CD1c-positive myeloid dendritic cell (primary cell): ENCODE results near the gene LMBR1.
"Not testable (repeated sequence)": the region's sequence is repeated elsewhere in the genome, so short reads cannot be mapped to it uniquely, and the experiment has no call there.

Source experiments
- DNase-seq: peaks from one replicate; pipeline ENCODE4 v3.0.0-alpha.2; 2016; ENCODE audit errors: extremely low spot score

The LMBR1 gene

DNA sequence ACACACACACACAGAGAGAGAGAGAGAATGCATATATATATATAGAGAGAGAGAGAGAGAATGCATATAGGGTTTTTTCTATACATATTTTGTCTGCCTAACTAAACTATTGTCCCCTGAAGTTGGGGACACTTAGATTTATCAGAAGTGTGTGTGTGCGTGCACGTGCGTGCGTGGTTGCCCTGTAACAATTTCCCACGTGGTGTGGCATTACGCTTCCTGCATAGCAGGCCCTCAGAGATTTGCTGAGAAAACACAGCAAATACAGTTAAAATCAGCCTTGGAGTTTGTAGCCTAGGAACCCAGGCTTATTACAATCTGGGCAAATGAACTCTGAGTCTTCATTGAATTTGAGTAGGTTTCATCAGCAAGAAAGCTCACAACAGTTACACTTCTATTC is 237.7 kb downstream of the LMBR1 start:
- DNase-seq = no peak

DNA sequence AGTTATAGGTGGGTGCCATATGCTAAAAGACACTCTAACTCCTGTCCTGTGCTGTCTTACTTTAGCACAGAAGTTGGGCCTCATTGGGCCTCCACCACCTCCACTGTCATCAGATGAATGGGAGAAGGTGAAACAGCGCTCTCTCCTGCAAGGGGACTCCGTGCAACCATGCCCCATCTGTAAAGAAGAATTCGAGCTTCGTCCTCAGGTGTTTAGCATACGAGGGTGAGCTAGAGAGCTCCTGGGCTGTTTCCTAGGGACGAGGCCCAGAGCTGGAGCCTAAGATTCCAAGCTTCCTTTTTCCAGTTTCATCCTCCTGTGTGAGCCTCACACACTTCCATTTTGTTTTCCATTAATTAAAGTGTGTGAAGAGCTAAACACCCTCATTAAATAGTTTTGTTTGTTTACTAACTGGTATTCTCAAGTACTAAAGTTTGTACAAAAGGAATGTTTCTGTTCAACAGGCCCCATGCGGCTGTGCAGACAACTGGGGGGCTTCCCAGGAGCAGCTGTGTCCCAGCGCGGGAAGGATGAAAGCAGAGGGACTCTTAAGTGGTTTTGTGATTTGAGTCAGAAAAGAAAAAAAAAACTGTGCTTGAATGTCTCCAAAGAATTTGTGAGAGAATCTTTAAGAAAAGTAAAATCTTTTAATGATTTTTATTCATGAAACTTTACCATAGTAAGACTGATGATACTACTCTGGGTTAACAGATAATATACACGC is 238.3 kb downstream of the LMBR1 start:
- no peak for DNase-seq

DNA sequence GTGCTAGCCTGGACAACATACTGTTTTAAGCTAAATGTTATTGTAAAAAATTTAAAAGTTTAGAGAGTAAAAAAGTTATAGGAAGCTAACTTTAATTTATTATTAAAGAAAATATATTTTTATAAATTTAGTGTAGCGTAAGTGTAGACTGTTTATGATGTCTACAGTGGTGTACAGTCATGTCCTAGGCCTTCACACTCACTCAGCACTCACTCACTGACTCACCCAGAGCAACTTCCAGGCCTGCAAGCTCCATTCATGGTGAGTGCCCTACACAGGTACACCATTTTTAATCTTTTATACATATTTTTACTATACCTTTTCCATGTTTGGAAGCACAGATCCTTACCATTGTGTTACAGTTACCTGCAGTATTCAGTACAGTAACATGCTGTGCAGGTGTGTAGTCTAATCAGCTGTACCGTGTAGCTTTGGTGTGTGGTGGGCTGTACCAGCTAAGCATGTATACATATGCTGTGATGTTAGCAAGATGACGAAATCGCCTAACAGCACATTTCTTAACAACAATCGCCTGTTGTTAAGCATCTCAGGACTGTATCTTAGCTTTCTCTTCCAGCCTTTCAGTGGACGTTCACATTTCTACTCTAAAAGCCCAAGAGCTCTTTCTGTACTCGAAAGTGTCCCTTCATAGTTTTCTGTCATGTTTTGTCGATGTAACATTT is 240.0 kb downstream of the LMBR1 start:
- DNase-seq = no peak

DNA sequence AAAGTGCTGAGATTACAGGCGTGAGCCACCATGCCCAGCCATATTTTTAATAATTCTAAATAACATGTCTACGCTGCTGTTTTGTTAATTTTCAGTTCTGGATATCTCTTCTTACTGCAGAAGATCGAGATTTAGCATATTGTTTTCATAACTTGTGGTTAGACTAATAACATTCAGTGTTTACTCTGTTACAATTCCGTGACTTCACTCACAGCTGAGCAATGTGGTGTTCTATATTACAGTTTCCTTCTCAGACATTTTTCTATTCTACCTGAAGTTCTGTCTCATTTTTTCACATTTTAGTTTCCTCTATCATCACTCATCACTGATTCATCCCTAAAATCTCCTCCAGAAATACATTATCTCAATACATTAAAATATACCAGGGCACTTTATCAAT is 241.5 kb downstream of the LMBR1 start:
- no peak for DNase-seq

DNA sequence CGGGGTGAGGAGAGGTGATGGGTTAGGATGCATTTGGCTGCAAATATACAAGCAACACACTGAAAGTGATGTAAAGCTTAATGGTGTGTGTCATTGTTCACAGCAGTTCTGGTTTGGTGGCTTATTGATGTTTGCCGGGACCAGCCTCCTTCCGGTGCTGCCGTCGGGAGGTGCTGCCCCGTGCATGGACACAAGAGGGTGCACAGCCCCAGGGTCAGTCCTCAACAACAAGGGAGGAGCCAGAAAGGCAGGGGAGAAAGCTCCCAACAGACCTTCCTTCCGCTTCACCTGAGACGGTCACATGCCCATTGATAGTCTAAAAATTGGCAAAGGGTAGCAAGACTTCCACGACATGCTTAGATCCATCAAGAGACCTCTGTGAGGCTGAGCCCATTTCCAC is 242.9 kb downstream of the LMBR1 start:
- no peak for DNase-seq

DNA sequence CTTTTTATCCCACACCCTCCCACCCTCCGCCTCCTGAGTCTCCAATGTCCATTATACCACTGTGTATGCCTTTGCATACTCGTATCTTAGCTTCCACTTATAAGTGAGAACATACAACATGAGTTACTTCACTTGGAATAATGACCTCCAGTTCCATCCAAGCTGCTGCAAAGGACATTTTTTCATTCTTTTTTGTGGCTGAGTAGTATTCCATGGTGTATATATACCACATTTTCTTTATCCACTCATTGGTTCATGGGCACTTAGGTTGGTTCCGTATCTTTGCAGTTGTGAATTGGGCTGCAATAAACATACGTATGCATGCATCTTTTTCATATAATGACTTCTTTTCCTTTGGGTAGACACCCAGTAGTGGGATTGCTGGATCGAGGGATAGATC is 245.7 kb downstream of the LMBR1 start:
- not testable (repeated sequence) for DNase-seq

DNA sequence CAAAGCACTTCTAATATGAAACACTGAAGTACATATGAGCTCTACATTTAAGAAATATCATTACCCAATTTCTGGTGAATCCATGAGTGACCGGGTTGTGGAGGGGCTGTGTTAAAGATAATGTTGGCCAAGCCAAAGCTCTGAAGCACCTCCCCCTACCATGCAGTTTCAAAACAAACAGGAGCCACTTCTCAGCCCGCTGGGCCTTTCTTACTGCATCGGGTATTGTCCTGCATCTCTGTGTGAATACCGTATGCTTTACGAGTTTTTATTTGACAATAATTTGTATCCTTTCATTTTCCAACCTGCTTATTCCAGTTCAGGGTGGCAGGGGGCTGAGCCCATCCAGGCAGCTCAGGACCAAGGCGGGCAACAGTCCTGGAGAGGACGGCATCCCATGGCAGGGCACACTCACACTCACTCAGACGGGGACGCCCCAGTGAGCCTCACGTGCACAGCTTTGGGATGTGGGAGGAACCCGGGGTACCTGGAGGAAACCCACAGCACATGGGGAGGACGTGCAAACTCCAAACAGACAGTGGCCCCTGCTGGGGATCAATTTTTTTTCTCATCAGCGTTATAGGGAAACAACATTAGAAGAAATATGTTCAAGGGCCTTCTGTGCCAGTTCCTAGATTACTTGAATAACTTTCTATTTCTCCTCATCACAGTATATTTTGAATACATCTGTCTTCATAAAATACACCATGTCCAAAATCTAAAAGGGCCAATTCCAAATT is 250.5 kb downstream of the LMBR1 start:
- no peak for DNase-seq

DNA sequence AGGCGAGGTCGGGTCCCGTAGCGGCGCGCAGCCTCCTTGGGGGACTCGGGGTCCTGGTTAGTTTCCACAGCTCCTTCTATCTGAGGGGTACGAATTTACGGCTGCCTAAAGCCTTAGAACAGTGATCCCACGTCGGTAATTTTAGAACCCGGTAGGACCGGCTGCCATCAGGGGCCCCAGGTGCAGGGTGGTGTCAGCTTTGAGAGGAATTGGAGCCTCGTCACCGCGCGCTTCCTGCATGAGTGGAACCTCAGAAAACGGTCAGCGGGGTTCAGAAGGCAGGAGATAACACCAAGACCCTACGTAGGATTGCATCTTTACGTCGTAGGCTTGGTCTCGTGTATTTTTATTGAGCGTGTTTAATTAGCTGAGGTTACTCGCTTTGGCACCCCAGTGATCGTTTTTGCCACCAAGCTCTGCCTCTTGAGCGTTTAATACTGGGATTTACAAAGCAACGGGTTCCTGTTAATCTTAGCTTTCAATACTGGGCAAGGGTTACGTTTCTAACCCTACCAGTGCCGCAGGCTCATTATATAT is 252.0 kb downstream of the LMBR1 start:
- no peak for DNase-seq

DNA sequence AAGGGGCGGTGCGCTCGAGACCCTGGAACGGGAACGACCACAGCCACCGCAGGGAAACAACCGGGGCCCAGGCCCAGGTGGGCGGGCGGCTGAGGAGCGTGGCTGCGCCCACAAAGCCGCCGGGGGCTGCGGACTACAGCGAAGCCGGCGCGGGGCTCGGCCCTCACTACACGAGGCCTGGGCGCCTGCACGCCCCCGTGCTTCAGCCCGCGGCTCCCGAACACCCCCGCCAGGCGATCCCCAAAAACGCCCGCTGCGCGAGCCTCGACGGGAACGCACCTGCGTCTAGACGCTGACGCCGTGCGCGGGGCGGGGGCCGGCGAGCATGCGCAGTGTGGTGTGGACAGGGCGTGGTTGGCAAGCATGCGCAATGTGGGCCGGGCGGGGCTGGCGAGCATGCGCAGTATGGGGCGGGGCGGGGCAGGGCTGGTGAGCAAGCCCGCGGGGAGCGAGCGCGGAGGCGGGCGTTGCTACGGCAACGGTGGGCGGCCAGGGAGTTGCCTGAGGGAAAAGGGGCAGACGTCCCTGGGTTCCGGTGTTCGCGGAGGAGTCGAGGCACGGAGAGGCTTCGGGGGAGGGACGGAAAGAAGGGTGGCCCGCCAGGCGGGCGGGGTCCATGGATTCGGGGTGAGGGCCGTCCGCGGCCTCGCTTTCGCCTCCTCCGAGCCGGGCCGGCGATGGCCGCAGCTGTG is 252.6 kb downstream of the LMBR1 start, which contains the start of gene RNF32:
Gene RNF32 (plus strand): TSS at position 518 of the 692 bp plus-strand sequence. CDS start 3,104 bp downstream, outside the sequence.
- DNase-seq = peak; percentile 97

DNA sequence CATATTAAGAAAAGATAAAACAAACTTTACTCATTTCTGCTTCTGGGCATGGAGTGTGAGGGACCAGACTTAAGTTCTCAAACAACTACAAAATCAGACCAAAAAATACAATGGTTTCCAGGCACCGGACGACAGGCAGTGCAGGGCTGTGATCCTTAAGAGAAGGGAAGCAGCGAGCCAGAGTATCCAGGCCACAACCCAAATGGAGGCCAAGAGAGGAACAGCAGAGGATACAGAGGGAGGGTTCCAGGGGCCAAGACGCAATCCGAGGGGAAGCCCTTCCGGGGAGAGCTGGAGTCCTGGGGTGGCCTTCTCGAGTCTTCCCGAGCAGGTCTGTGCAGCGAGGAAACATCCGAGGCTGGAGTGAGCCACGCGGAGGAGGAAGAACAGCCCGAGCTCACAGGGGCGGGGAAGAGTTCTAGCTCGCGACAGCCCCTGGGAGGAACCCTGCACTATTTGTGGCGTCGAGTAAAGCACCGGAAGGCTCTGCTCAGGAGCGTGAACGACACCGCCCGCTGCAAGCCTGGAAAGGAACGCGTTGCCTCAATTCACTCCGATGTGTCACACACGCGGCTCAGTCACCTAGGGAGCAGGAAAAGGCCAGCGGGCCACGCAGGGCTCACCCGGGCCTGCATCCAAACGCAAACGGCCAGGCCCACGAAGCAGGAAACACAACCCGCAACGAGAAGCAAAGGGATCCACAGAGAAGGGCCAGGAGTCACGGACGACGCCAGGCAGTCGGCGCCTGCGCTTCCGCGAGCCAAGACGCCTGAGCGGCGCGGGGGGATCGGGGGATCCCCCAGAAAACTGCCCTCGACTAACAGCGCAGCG is 253.3 kb downstream of the LMBR1 start:
- no peak for DNase-seq

DNA sequence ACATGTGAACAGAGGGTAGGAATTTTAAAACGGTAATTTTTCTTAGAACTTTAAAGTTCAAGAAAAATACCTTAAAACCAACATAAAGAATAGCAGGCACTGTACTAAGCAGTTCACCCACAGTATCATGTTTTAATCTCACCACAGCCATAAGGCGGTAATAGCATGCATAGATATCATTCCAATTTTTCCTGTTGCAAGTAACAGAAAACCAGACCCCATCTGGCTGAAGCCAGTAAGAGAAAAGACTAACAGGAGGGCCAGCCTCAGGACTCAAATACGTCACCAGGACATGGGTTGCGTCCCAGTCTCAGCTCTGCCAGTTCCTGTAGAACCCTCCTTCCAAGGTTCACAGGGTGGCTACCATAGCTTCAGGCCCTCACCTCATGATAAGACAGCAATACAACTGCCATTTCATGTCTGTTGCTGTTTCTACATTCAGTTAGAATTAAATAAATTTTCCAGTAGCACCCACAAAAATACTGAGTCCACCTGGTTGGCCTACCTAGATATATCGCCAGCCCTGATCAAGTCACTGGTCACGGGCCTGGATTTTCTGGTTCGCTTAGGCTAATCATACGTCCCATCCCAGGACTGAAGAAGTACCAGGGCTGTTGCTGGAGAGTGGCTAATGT is 254.4 kb downstream of the LMBR1 start:
- no peak for DNase-seq

DNA sequence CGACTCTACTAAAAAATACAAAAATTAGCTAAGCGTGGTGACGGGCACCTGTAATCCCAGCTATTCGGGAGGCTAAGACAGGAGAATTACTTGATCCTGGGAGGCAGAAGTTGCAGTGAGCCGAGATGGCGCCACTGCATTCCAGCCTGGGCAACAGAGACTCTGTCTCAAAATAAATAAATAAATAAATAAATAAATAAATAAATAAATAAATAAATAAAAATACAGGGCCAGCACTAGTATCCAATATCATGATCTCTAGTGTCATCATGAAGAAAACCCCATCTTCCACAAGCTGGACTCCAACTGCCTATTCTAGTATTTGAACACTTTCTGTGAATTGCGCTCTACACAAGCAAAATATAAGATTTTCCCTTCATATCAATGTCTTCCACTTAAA is 255.9 kb downstream of the LMBR1 start:
- not testable (repeated sequence) for DNase-seq

DNA sequence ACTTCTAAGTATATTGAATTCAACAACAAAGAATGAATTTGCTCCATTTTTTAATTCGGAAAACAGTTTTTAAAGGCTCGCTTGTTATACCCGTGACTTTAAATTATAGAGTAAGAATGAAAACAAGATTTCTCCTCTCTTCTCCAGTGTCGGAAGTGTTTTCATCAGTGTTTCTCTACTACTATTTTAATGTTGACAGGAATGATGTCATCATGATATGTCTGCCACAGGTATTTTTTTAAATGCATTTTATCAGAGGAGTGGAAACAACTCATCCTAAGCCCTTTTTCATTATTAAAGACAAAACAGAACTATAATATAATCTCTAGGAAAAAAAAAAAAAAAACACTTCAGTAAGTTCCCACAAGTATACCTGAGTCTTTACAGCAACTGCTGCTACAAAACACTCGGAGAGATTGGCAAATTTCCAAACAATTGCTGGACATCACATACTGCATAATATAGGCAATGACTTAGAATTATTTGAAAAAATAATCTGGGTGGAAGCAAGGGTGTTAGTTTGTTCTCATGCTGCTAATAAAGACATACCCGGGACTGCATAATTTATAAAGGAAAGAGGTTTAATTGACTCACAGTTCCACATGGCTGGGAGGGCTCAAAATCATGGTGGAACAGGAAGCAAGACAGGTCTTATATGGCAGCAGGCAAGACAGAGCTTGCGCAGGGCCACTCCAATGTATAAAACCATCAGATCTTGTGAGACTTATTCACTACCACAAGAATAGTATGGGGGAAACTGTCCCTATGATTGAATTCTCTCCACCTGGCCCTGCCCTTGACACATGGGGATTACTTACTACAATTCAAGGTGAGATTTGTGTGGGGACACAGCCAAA is 257.2 kb downstream of the LMBR1 start:
- DNase-seq = no peak

DNA sequence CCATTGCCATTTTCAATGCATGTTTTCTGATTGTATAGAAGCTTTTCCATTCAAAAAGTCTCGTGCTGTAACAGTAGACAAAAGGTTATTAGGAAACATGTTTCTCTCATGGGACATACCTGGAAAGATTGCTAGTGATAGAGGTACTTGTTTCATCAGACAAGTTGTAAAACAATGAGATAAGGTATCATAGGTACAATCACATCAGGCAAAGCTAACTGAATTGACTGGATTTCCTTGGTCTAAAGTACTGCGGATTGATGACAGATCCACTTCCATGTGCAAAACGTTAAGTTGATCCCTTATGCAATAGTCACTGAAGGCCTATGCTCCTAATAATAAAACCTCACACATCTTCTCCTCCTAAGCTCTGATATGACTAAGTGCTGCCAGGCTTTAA is 258.9 kb downstream of the LMBR1 start:
- no peak for DNase-seq

DNA sequence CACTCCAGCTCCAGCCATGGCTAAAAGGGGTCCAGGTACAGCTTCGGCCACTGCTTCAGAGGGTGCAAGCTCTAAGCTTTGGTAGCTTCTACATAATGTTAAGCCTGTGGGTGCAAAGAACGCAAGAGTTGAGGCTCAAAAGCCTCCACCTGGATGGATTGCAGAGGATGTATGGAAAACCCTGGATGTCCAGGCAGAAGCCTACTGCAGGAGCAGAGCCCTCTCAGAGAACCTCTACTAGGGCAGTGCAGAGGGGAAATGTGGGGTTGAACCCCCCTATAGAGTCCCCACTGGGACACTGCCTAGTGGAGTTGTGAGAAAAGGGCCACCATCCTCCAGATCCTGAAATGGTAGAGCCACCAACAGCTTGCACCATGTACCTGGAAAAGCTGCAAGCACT is 263.1 kb downstream of the LMBR1 start:
- DNase-seq = no peak

DNA sequence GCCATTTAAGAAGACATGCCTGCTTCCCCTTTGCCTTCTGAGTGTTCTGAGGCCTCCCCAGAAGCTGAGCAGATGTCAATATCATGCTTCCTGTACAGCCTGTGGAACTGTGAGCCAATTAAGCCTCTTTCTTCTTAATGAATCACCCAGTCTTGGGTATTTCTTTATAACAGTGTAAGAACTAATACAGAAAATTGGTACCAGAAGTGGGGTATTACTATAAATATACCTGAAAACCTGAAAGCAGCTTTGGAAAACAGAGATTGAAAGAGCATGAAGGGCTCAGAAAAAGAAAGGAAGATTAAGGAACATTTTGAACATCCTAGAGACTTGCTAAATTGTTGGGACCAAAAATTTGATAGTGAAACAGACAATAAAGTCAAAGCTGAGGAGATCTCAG is 264.4 kb downstream of the LMBR1 start:
- DNase-seq = no peak
